Lower lobe of right lung (tissue), 2 donors: ENCODE measurements around the gene OGG1. TPM values are rescaled to one million over a fixed set of nuclear protein-coding genes. Genes with fewer than 3 reads are reported as not detected.

Experiments
- ATAC-seq, 2 donors: fragments of 200-7000 bp; cut with Tn5 transposase; one replicate each; pipeline ENCODE4 v1.9.1; 2020 to 2022; ENCODE audit warnings: mild to moderate bottlenecking in 2 of 2, moderate library complexity in 2 of 2
- DNase-seq: peaks from one replicate; pipeline ENCODE4 v3.0.0-alpha.2; 2020
- H3K27ac ChIP-seq: fragments of 200-600 bp; one replicate; pipeline ENCODE4 v1.8.0; 2022
- H3K27me3 ChIP-seq: fragments of 200-600 bp; one replicate; pipeline ENCODE4 v1.8.0; 2022; ENCODE audit warnings: low read depth
- H3K36me3 ChIP-seq: fragments of 200-600 bp; one replicate; pipeline ENCODE4 v1.8.0; 2022; ENCODE audit warnings: mild to moderate bottlenecking
- H3K4me1 ChIP-seq: fragments of 200-600 bp; one replicate; pipeline ENCODE4 v1.8.0; 2022
- H3K4me3 ChIP-seq: fragments of 200-600 bp; one replicate; pipeline ENCODE4 v1.8.0; 2022; ENCODE audit warnings: mild to moderate bottlenecking
- H3K9me3 ChIP-seq: fragments of 200-600 bp; one replicate; pipeline ENCODE4 v1.8.0; 2022
- intact Hi-C: fragments of 100-400 bp; cut with DNase I; formaldehyde crosslinking; loops from one replicate; pipeline ENCODE4 v1.11.0; 2022
- total RNA-seq: library from RNA; stranded (reverse); fragmentation: NEBNext Ultra II Directional; extraction: Animal tissue kit (Norgen Biotek cat#: 25700); gene quantifications from one replicate; pipeline ENCODE4 v1.2.1, GENCODE V29; 2021
- TF ChIP-seq, protein P1 (sequence below): fragments of 200-600 bp; IDR thresholded peaks from one replicate; pipeline ENCODE4 v1.8.0; 2022; ENCODE audit warnings: antibody characterized with exemption, mild to moderate bottlenecking
- donor health status: DM: no; HTN: yes; CAD: no; lungs with severe emphysema.

Gene OGG1
- total RNA-seq, 1 donor from 2014 or later: 21.5 TPM

DNA sequence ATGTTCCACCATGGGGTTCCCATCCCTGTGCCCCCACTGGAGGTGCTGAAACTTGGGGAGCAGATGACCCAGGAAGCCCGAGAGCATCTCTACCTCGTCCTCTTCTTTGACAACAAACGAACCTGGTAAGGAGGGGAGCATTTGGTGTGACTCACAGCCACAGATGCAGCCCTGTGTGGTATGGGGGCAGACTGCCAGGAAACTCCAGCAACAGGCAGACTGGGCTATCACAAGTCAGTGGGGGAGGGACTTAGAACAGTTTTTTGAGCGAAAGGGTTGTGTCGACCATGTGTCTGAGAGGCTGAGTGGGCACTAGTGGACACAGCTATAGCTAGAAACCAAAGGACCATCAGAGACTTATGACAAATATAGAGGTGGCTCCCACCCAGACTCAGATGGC is 3.4 kb upstream of the OGG1 start:
- TF ChIP-seq, protein P1, sequence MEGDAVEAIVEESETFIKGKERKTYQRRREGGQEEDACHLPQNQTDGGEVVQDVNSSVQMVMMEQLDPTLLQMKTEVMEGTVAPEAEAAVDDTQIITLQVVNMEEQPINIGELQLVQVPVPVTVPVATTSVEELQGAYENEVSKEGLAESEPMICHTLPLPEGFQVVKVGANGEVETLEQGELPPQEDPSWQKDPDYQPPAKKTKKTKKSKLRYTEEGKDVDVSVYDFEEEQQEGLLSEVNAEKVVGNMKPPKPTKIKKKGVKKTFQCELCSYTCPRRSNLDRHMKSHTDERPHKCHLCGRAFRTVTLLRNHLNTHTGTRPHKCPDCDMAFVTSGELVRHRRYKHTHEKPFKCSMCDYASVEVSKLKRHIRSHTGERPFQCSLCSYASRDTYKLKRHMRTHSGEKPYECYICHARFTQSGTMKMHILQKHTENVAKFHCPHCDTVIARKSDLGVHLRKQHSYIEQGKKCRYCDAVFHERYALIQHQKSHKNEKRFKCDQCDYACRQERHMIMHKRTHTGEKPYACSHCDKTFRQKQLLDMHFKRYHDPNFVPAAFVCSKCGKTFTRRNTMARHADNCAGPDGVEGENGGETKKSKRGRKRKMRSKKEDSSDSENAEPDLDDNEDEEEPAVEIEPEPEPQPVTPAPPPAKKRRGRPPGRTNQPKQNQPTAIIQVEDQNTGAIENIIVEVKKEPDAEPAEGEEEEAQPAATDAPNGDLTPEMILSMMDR: no peak
- intact Hi-C loops: no loop called here

DNA sequence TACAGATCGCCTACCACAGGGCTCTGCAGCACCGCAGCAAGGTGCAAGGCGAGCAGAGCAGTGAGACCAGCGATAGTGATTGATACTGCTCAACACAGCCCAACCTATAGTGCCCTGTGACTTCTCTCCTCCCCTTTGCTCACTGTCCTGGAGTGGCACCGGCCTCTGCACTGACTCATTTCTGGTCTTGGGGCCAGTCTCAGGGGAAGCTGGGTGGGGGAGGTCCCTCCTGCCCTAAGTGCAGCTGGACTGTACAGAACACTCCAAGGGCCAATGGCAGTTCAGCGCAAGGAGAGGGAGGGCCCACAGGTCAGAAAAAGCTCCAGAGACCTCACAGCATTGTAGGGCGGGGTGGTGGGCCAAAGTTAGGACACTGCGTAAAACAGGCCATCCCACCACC is 2.5 kb upstream of the OGG1 start:
- intact Hi-C loops: no loop called here
- peaks cover 72% of the 10 kb centered on the region for H3K36me3 ChIP-seq
- TF ChIP-seq, protein P1: no peak

More for the DNA sequence above, 3.4 kb upstream of the OGG1 start:
- H3K9me3 ChIP-seq: no peaks in the 10 kb centered on the region
- peaks cover 19% of the 10 kb centered on the region for H3K4me1 ChIP-seq
- H3K36me3 ChIP-seq: peaks cover 72% of the 10 kb centered on the region
- H3K4me3 ChIP-seq: no peak overlapping the region
- no peak overlapping the region for H3K27ac ChIP-seq
- DNase-seq (no peak), ATAC-seq (no peak)
- no peaks in the 10 kb centered on the region for H3K27me3 ChIP-seq

DNA sequence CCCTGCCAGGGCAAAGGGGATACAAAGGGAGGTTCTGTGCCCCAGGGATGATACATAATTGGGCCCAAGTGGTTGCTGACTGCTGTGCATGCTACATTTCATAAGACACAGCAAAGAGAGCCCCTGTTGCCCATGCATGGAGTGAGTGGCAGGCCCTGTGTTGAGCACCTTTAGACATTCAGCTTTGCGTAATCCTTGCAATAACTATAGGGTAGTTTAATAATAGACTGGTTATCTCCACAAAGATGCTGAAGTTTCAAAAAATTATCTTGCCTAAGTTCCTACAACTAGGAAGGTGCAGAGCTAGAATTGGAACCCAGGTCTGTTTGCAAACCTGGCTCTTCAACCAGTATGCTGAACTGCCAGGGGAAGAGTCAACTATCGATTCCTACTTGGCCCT is 1.7 kb upstream of the OGG1 start:
- TF ChIP-seq, protein P1: no peak
- no peak overlapping the region for H3K27ac ChIP-seq
- no peaks in the 10 kb centered on the region for H3K9me3 ChIP-seq
- intact Hi-C loops: no loop called here
- peaks cover 72% of the 10 kb centered on the region for H3K36me3 ChIP-seq
- no peak overlapping the region for H3K4me3 ChIP-seq
- no peak for ATAC-seq
- no peaks in the 10 kb centered on the region for H3K27me3 ChIP-seq
- no peak for DNase-seq
- H3K4me1 ChIP-seq: peaks cover 26% of the 10 kb centered on the region

More for the DNA sequence above, 2.5 kb upstream of the OGG1 start:
- DNase-seq: no peak
- no peaks in the 10 kb centered on the region for H3K9me3 ChIP-seq
- no peak overlapping the region for H3K27ac ChIP-seq
- no peak overlapping the region for H3K4me3 ChIP-seq
- peaks cover 26% of the 10 kb centered on the region for H3K4me1 ChIP-seq
- ATAC-seq: no peak
- no peaks in the 10 kb centered on the region for H3K27me3 ChIP-seq

DNA sequence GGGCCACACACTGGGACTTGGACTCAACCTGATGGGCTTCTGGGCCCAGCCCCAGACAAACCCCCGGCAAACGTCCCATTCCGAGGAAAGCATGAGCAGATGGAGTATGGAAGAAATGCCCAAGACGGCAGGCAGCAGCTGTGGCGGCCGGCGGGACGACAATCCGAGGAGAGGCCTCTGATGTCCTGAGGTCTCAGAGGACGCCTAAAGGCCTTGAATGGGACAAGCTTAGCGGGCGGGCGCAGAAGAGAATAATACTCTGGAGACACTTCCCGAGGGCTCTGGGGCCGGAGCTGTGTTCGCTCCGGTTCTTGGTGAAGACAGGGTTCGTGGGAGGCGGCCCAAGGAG is 482 bp upstream of the OGG1 start:
- H3K27ac ChIP-seq: peak overlapping the region; percentile 87
- peak overlapping the region; percentile 88 for H3K4me3 ChIP-seq
- no peaks in the 10 kb centered on the region for H3K27me3 ChIP-seq
- peaks cover 71% of the 10 kb centered on the region for H3K36me3 ChIP-seq
- ATAC-seq: peak in 1 of 2 donors; percentile 55
- intact Hi-C loops: no loop called here
- H3K9me3 ChIP-seq: no peaks in the 10 kb centered on the region
- peaks cover 27% of the 10 kb centered on the region for H3K4me1 ChIP-seq
- TF ChIP-seq, protein P1: no peak
- no peak for DNase-seq

DNA sequence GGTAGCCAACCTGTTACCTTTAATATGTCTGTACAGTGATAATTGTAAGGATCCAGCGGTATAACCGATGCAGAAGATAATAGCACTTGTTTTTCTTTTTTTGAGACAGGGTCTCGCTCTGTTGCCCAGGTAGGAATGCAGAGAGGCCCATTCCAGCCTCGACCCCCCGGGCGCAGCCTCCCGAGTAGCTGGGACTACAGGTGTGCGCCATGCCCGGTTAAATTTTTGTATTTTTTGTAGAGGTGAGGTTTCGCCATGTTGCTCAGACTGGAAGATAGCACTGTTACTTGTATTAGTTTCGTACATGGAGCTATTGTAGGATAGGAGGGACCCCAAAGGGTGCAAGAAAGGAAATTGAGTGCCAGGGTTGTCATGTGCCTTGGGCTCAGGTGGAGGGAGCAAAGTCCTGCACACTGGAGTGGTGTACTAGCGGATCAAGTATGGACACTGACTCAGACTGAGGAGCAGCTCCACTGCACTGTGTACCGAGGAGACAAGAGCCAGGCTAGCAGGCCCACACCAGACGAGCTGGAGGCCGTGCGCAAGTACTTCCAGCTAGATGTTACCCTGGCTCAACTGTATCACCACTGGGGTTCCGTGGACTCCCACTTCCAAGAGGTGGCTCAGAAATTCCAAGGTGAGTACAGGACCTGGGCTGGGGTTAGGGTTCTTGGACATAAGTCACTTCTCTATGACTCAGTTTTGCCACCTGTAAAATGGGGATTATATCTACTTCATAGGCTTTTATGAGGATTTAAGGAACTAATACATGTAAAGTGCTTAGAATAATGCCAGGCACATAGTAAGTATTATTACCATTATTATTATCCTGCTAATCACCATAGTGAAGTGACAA is 1.0 kb downstream of the OGG1 start:
- peak overlapping the region; percentile 88 for H3K4me3 ChIP-seq
- DNase-seq: no peak
- H3K27ac ChIP-seq: peak overlapping the region; percentile 87
- intact Hi-C loops: no loop called here
- peaks cover 64% of the 10 kb centered on the region for H3K36me3 ChIP-seq
- TF ChIP-seq, protein P1: no peak
- H3K4me1 ChIP-seq: peaks cover 36% of the 10 kb centered on the region
- no peaks in the 10 kb centered on the region for H3K9me3 ChIP-seq
- ATAC-seq: no peak
- H3K27me3 ChIP-seq: no peaks in the 10 kb centered on the region
